K562 (cell line): ENCODE results near the gene TBL1X. TPM values are rescaled to one million over a fixed set of nuclear protein-coding genes. Genes with fewer than 3 reads are reported as not detected.

ENCODE experiments used
- BCOR ChIP-seq: fragments of 450-650 bp; IDR thresholded peaks from 2 replicates; pipeline ENCODE4 v1.6.1; 2016
- BRD4 ChIP-seq: fragments of 200-600 bp; sonication (generic); IDR thresholded peaks from 2 replicates; pipeline ENCODE4 v1.6.1; 2017; ENCODE audit warnings: inconsistent platforms
- CC2D1A ChIP-seq: fragments of 450-650 bp; IDR thresholded peaks from 2 replicates; pipeline ENCODE4 v1.6.1; 2017; ENCODE audit warnings: mild to moderate bottlenecking
- CGGBP1 ChIP-seq: fragments of 250-450 bp; sonication (Bioruptor Pico); IDR thresholded peaks from 2 replicates; pipeline ENCODE4 v1.9.0; 2021; ENCODE audit warnings: mild to moderate bottlenecking
- CXXC5 ChIP-seq: fragments of 250-450 bp; sonication (Bioruptor Pico); IDR thresholded peaks from 2 replicates; pipeline ENCODE4 v1.8.0; 2022; ENCODE audit warnings: inconsistent platforms, mild to moderate bottlenecking, moderate library complexity
- GMEB1 ChIP-seq: fragments of 250-450 bp; sonication (Bioruptor Pico); IDR thresholded peaks from 2 replicates; pipeline ENCODE4 v1.4.0; 2020; ENCODE audit warnings: mild to moderate bottlenecking
- MCM7 ChIP-seq, 2 experiments: fragments of 450-650 bp; IDR thresholded peaks; 2 replicates each; pipeline ENCODE4 v1.6.1; 2016 to 2018
- NFXL1 ChIP-seq: fragments of 450-650 bp; formaldehyde crosslinking; IDR thresholded peaks from 2 replicates; pipeline ENCODE4 v1.4.0; 2021; ENCODE audit warnings: mild to moderate bottlenecking
- PCBP1 ChIP-seq: fragments of 200-400 bp; formaldehyde crosslinking; IDR thresholded peaks from 2 replicates; pipeline ENCODE4 v1.6.1; 2018; ENCODE audit warnings: mild to moderate bottlenecking, low read depth, low read length; ENCODE audit not compliant: poor library complexity, severe bottlenecking
- PHF20 ChIP-seq: fragments of 450-650 bp; IDR thresholded peaks from 2 replicates; pipeline ENCODE4 v1.6.1; 2018; ENCODE audit not compliant: partially characterized antibody
- POLR2B ChIP-seq: fragments of 450-650 bp; IDR thresholded peaks from 2 replicates; pipeline ENCODE4 v1.6.1; 2018; ENCODE audit warnings: low read depth; ENCODE audit not compliant: partially characterized antibody
- PYGO2 ChIP-seq: fragments of 450-650 bp; IDR thresholded peaks from 2 replicates; pipeline ENCODE4 v1.6.1; 2016; ENCODE audit warnings: mild to moderate bottlenecking, missing genetic modification characterization, moderate library complexity, missing compliant biosample characterization
- SREBF1 ChIP-seq: fragments of 150-350 bp; IDR thresholded peaks from 2 replicates; pipeline ENCODE4 v1.6.1; 2014; ENCODE audit warnings: antibody characterized with exemption, low read depth, low read length, borderline replicate concordance
- SREBF2 ChIP-seq: sonication (generic); formaldehyde crosslinking; IDR thresholded peaks from 2 replicates; pipeline ENCODE4 v1.4.0; 2020; ENCODE audit warnings: mild to moderate bottlenecking, missing genetic modification reagents
- STAG1 ChIP-seq: sonication (generic); formaldehyde crosslinking; IDR thresholded peaks from 2 replicates; pipeline ENCODE4 v1.5.0; 2020; ENCODE audit warnings: missing genetic modification reagents, borderline replicate concordance
- TAF7 ChIP-seq: fragments of 450-650 bp; IDR thresholded peaks from 2 replicates; pipeline ENCODE4 v1.6.1; 2016; ENCODE audit warnings: missing genetic modification characterization, missing compliant biosample characterization
- XRCC4 ChIP-seq: IDR thresholded peaks from one replicate; pipeline ENCODE4 v1.6.1; 2011; ENCODE audit not compliant: insufficient read depth, insufficient read length; ENCODE audit errors: extremely low read depth
- ZNF239 ChIP-seq: fragments of 250-450 bp; sonication (Bioruptor Pico); IDR thresholded peaks from 2 replicates; pipeline ENCODE4 v1.4.0; 2020; ENCODE audit warnings: mild to moderate bottlenecking
- ZNF354B ChIP-seq: fragments of 250-450 bp; sonication (Bioruptor Pico); IDR thresholded peaks from 2 replicates; pipeline ENCODE4 v1.4.0; 2020
- ZNF518B ChIP-seq: fragments of 250-450 bp; sonication (Bioruptor Pico); IDR thresholded peaks from 2 replicates; pipeline ENCODE4 v1.5.0; 2021; ENCODE audit warnings: mild to moderate bottlenecking, moderate library complexity
- ZZZ3 ChIP-seq: fragments of 450-650 bp; IDR thresholded peaks from 2 replicates; pipeline ENCODE4 v1.6.1; 2016; ENCODE audit warnings: antibody characterized with exemption, mild to moderate bottlenecking, moderate library complexity
- polyA plus RNA-seq, 8 experiments: library from polyadenylated mRNA; depleted of rRNA in 4 of 8; stranded (reverse) in 5 of 8; unstranded in 3 of 8; fragments of >200 nt; fragmentation: Nextera tagmentation in 2 of 8; fragmentation: Illumina TruSeq in 1 of 8; extraction: Ambion mirVana in 2 of 8; extraction: Trizol in 1 of 8; gene quantifications; 2 replicates each; pipeline versions ENCODE4 v1.2.1 to v1.2.3, GENCODE V29; 2011 to 2014; ENCODE audit warnings: inconsistent platforms in 1 of 8, missing spikeins in 1 of 8
- total RNA-seq, 7 experiments: library from RNA; depleted of rRNA in 6 of 7; stranded (reverse); fragments of >200 nt in 6 of 7; fragmentation: Illumina TruSeq in 2 of 7; extraction: Trizol in 2 of 7; gene quantifications; 2 replicates each; pipeline versions ENCODE4 v1.2.1 to v1.2.3, GENCODE V29; 2011 to 2021; ENCODE audit warnings: low replicate concordance in 1 of 7
- TF ChIP-seq, protein P1 (sequence below): fragments of 450-650 bp; formaldehyde crosslinking; conservative IDR thresholded peaks from 2 replicates; pipeline ENCODE4 v1.4.0; 2022; ENCODE audit warnings: mild to moderate bottlenecking, missing genetic modification characterization
- TF ChIP-seq, protein P2 (sequence below), 2 experiments: fragments of 450-650 bp; conservative IDR thresholded peaks; 2 replicates each; pipeline ENCODE4 v1.6.1; 2017; ENCODE audit warnings: mild to moderate bottlenecking in 2 of 2, moderate library complexity in 2 of 2

Gene TBL1X
- total and polyA plus RNA-seq, 9 of the 15 experiments (the other 6 are each of a cell fraction or from before 2014, with no cell fraction given), result 6.0 to 49.6 (median 19.7) TPM

DNA sequence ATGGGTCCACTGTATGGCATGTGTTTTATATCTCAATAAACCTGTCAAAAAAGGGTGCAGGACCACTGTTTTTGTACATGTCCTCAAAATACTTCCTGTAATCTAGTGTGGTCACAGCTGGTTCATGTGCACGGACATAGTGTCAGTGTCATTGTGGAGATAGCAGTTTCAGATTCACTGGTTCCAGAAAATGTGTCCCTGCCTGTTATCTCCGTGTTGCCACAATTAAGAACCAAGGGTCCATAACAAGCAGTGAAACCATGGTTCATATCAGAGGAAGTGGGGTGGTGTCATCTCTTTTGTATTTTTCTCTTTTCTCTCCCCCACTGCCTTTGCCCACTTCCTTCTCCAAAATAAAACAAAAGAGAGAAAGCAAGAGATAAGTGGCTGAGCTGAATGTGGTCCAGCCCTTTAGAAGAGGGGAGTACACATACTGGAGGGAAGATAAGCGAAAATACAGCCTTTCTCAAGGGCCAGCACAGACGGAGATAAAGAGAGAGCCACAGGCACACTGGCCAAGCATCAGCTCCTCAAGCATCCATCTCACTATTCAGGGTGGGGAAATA lies 51.2 kb downstream of the TBL1X start (continued):
- TF ChIP-seq PCBP1 (no peak), BCOR (peak; percentile 70; the same call in 1 of the 2 replicates), CC2D1A (0 out of 2 replicates have a peak, but pooled peaks have one; percentile 76), XRCC4 (no peak), POLR2B (no peak), SREBF1 (no peak), MCM7 (IDR thresholded peaks at IDR 0.05) (no peak), STAG1 (CRISPR knock-in tag) (no peak), ZZZ3 (no peak), ZNF354B (CRISPR knock-in tag) (no peak), GMEB1 (CRISPR knock-in tag) (no peak), BRD4 (no peak), ZNF239 (CRISPR knock-in tag) (no peak), PHF20 (no peak), TAF7 (no peak), SREBF2 (CRISPR knock-in tag) (no peak), ZNF518B (CRISPR knock-in tag) (no peak), CXXC5 (peak; percentile 42), PYGO2 (tag) (no peak), NFXL1 (CRISPR knock-in tag) (no peak), CGGBP1 (CRISPR knock-in tag) (no peak)
- TF ChIP-seq, protein P1, sequence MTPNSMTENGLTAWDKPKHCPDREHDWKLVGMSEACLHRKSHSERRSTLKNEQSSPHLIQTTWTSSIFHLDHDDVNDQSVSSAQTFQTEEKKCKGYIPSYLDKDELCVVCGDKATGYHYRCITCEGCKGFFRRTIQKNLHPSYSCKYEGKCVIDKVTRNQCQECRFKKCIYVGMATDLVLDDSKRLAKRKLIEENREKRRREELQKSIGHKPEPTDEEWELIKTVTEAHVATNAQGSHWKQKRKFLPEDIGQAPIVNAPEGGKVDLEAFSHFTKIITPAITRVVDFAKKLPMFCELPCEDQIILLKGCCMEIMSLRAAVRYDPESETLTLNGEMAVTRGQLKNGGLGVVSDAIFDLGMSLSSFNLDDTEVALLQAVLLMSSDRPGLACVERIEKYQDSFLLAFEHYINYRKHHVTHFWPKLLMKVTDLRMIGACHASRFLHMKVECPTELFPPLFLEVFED (CRISPR knock-in tag), result no peak
- TF ChIP-seq, protein P2, sequence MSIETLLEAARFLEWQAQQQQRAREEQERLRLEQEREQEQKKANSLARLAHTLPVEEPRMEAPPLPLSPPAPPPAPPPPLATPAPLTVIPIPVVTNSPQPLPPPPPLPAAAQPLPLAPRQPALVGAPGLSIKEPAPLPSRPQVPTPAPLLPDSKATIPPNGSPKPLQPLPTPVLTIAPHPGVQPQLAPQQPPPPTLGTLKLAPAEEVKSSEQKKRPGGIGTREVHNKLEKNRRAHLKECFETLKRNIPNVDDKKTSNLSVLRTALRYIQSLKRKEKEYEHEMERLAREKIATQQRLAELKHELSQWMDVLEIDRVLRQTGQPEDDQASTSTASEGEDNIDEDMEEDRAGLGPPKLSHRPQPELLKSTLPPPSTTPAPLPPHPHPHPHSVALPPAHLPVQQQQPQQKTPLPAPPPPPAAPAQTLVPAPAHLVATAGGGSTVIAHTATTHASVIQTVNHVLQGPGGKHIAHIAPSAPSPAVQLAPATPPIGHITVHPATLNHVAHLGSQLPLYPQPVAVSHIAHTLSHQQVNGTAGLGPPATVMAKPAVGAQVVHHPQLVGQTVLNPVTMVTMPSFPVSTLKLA (conservative IDR thresholded peaks at IDR 0.05), result peak; percentile 51 to 79; a peak in 3 of 4 replicates
